Measurements from ENCODE around the gene RPL35A.
"Not testable (repeated sequence)": the region's sequence is repeated elsewhere in the genome, so short reads cannot be mapped to it uniquely, and the experiment has no call there.

Gene RPL35A

GRCh38 chr3:197953881-197954280, 3.9 kb downstream of the RPL35A start:
- no peak for TF ChIP-seq CTCF (IDR thresholded peaks at IDR 0.05; ENCODE audit: insufficient read depth, low read depth, low read length, missing control alignments)
- DNase-seq (ENCODE audit: low read depth): no peak

GRCh38 chr3:197955892-197956477, 6.0 kb downstream of the RPL35A start:
- H3K4me3 ChIP-seq (ENCODE audit: low read length): no peak overlapping the region
- no peak for DNase-seq (ENCODE audit: low read depth)
- no peak for TF ChIP-seq CTCF (IDR thresholded peaks at IDR 0.05; ENCODE audit: insufficient read depth, low read depth, low read length, missing control alignments)

More at GRCh38 chr3:197953881-197954280, 3.9 kb downstream of the RPL35A start:
- H3K4me3 ChIP-seq (ENCODE audit: low read length): no peak overlapping the region

- no peak overlapping the region for H3K4me3 ChIP-seq (ENCODE audit: low read length)
- DNase-seq (ENCODE audit: low read depth): no peak
- no peak for TF ChIP-seq CTCF (IDR thresholded peaks at IDR 0.05; ENCODE audit: insufficient read depth, low read depth, low read length, missing control alignments)
These were observed 6.6 kb downstream of the RPL35A start for GRCh38 chr3:197956626-197956988.

GRCh38 chr3:197957790-197958133, 7.8 kb downstream of the RPL35A start:
- H3K4me3 ChIP-seq (ENCODE audit: low read length): no peak overlapping the region
- TF ChIP-seq CTCF (IDR thresholded peaks at IDR 0.05; ENCODE audit: insufficient read depth, low read depth, low read length, missing control alignments): no peak
- no peak for DNase-seq (ENCODE audit: low read depth)

GRCh38 chr3:197958346-197958745, 8.4 kb downstream of the RPL35A start:
- TF ChIP-seq CTCF (IDR thresholded peaks at IDR 0.05; ENCODE audit: insufficient read depth, low read depth, low read length, missing control alignments): no peak
- no peak overlapping the region for H3K4me3 ChIP-seq (ENCODE audit: low read length)
- no peak for DNase-seq (ENCODE audit: low read depth)

- DNase-seq (ENCODE audit: low read depth): not testable (repeated sequence)
- H3K4me3 ChIP-seq (ENCODE audit: low read length): peak overlapping the region; percentile 92
These were observed 8.9 kb downstream of the RPL35A start for GRCh38 chr3:197958848-197959247.

- no peak for TF ChIP-seq CTCF (IDR thresholded peaks at IDR 0.05; ENCODE audit: insufficient read depth, low read depth, low read length, missing control alignments)
- H3K4me3 ChIP-seq (ENCODE audit: low read length): peak overlapping the region; percentile 92
These were observed 9.5 kb downstream of the RPL35A start for GRCh38 chr3:197959500-197959890.

More at GRCh38 chr3:197959500-197959890, 9.5 kb downstream of the RPL35A start:
- no peak for DNase-seq (ENCODE audit: low read depth)
